AG04450 (cell line): ENCODE measurements around the gene BRWD1. TPM values are rescaled to one million over a fixed set of nuclear protein-coding genes. Genes with fewer than 3 reads are reported as not detected.

Experiments
- CTCF ChIA-PET: fragments of 300-600, 350-600 bp; formaldehyde crosslinking; extraction: SDS; loops from one replicate; lab custom pipeline; 2022; ENCODE audit warnings: antibody characterized with exemption, inconsistent platforms; lab: Charles Lee
- POLR2A ChIA-PET: fragments of 350-600 bp; formaldehyde crosslinking; extraction: SDS; loops from one replicate; lab custom pipeline; 2021; ENCODE audit warnings: antibody characterized with exemption, inconsistent platforms; lab: Yijun Ruan, JAX
- DNase-seq: peaks from one replicate; pipeline ENCODE4 v3.0.0-alpha.2; 2011; ENCODE audit warnings: low read depth, low spot score
- H3K27ac ChIP-seq: one replicate; pipeline ENCODE4 v1.5.1; 2012; ENCODE audit warnings: low read depth, low read length, control low read depth
- H3K27me3 ChIP-seq: one replicate; pipeline ENCODE4 v1.6.0; 2012; ENCODE audit warnings: low read length; ENCODE audit not compliant: control insufficient read depth, insufficient read depth
- H3K4me3 ChIP-seq: 2 replicates; pipeline ENCODE4 v1.5.1; 2011; ENCODE audit warnings: mild to moderate bottlenecking, low read depth, low read length, control low read depth
- H3K9me3 ChIP-seq: 2 replicates; pipeline ENCODE4 v1.5.1; 2012; ENCODE audit warnings: low read length; ENCODE audit not compliant: control insufficient read depth, insufficient read depth
- CTCF ChIP-seq: IDR thresholded peaks from 2 replicates; pipeline ENCODE4 v1.5.1; 2011; ENCODE audit warnings: low read depth, low read length, control low read depth, inconsistent platforms
- polyA plus RNA-seq: library from polyadenylated mRNA; depleted of rRNA; stranded (reverse); fragments of >200 nt; gene quantifications from 2 replicates; pipeline ENCODE4 v1.2.3, GENCODE V29; 2011

The BRWD1 gene
- polyA plus RNA-seq, 1 experiment, result 19.7 TPM

GRCh38 chr21:39347537-39347936, 34.1 kb upstream of the BRWD1 start:
- CTCF ChIA-PET, result interaction anchor here (1.2 to 1.9 kb wide), 3 partner anchors 35 to 94 kb away, joined by 3 to 17 read pairs (median 8); no protein-coding TSS in a partner anchor
- no peak for TF ChIP-seq CTCF
- H3K27me3 ChIP-seq, result no peaks in the 10 kb centered on the region
- no peak overlapping the region for H3K27ac ChIP-seq
- H3K4me3 ChIP-seq, result peak overlapping the region; percentile 86
- POLR2A ChIA-PET, result interaction anchor here (0.5 to 1.7 kb wide), 6 partner anchors 28 to 164 kb away, joined by 3 to 9 read pairs (median 7); partner anchors contain the start of genes BRWD1 and PSMG1
- H3K9me3 ChIP-seq, result peaks cover 5% of the 10 kb centered on the region; the same call in 1 of the 2 replicates
- DNase-seq, result no peak

GRCh38 chr21:39346671-39347331, 33.4 kb upstream of the BRWD1 start:
- Histone ChIP-seq H3K27me3 (no peaks in the 10 kb centered on the region), H3K9me3 (peaks cover 5% of the 10 kb centered on the region; the same call in 1 of the 2 replicates), H3K4me3 (peak overlapping the region; percentile 86), H3K27ac (no peak overlapping the region)
- CTCF ChIA-PET, result interaction anchor here (0.9 to 1.9 kb wide), 4 partner anchors 33 to 95 kb away, joined by 4 to 17 read pairs (median 6); a partner anchor contains a TSS
- POLR2A ChIA-PET, result no interaction called here
- TF ChIP-seq CTCF, result no peak
- DNase-seq, result no peak

- H3K9me3 ChIP-seq, result peaks cover 5% of the 10 kb centered on the region; the same call in 1 of the 2 replicates
- H3K4me3 ChIP-seq, result peak overlapping the region; percentile 86
- ChIA-PET CTCF (interaction anchor here (0.9 to 1.8 kb wide), 4 partner anchors 20 to 42 kb away, joined by 3 to 5 read pairs (median 4); partner anchors contain the start of gene BRWD1), POLR2A (no interaction called here)
- no peak for DNase-seq
- H3K27ac ChIP-seq, result no peak overlapping the region
- TF ChIP-seq CTCF, result no peak
- H3K27me3 ChIP-seq, result no peaks in the 10 kb centered on the region
These were observed 32.8 kb upstream of the BRWD1 start for GRCh38 chr21:39346206-39346605.

GRCh38 chr21:39345440-39345839, 32.0 kb upstream of the BRWD1 start:
- Histone ChIP-seq H3K4me3 (no peak overlapping the region), H3K9me3 (peaks cover 5% of the 10 kb centered on the region; the same call in 1 of the 2 replicates), H3K27me3 (no peaks in the 10 kb centered on the region), H3K27ac (no peak overlapping the region)
- TF ChIP-seq CTCF, result no peak
- DNase-seq, result no peak
- CTCF ChIA-PET, result interaction anchor here (0.9 to 1.8 kb wide), 3 partner anchors 19 to 35 kb away, joined by 3 to 5 read pairs (median 4); partner anchors contain the start of gene BRWD1
- POLR2A ChIA-PET, result no interaction called here

GRCh38 chr21:39344848-39345247, 31.4 kb upstream of the BRWD1 start:
- no peak for TF ChIP-seq CTCF
- ChIA-PET CTCF (interaction anchor here (1.6 to 1.8 kb wide), 2 partner anchors 31 to 35 kb away, joined by 4 to 5 read pairs; partner anchors contain the start of gene BRWD1), POLR2A (no interaction called here)

More at GRCh38 chr21:39344848-39345247, 31.4 kb upstream of the BRWD1 start:
- DNase-seq, result no peak
- peaks cover 4% of the 10 kb centered on the region; the same call in 1 of the 2 replicates for H3K9me3 ChIP-seq
- H3K27ac ChIP-seq, result no peak overlapping the region
- no peaks in the 10 kb centered on the region for H3K27me3 ChIP-seq
- H3K4me3 ChIP-seq, result no peak overlapping the region
